NCI-H446 treated with DMSO at 0.1 percent for 48 hours (cell line): ENCODE data around the gene PNPLA6.

Source experiments
- DNase-seq: peaks from one replicate; lab custom pipeline; 2025; lab: John Stamatoyannopoulos, UW

PNPLA6 gene

GRCh38 chr19:7515645-7516151 is 19.8 kb upstream of the PNPLA6 start, which contains the start of gene ZNF358:
Gene ZNF358, plus strand, starts transcription at chr19:7516103. Its CDS starts 3,140 bp downstream, at chr19:7519243.
- DNase-seq, result peak; percentile 61

- no peak for DNase-seq
Observed at GRCh38 chr19:7516333-7516732, 19.2 kb upstream of the PNPLA6 start.

- no peak for DNase-seq
Observed at GRCh38 chr19:7516878-7517277, 18.6 kb upstream of the PNPLA6 start.

GRCh38 chr19:7519361-7520130 is 16.0 kb upstream of the PNPLA6 start:
- DNase-seq, result no peak

GRCh38 chr19:7520131-7521051 is 15.1 kb upstream of the PNPLA6 start:
- DNase-seq, result no peak

- DNase-seq, result no peak
Observed at GRCh38 chr19:7521551-7522071, 13.9 kb upstream of the PNPLA6 start.

- DNase-seq, result peak; percentile 91
Observed at GRCh38 chr19:7522072-7522922, 13.2 kb upstream of the PNPLA6 start, which contains the start of gene MCOLN1. Gene MCOLN1, plus strand, starts transcription at chr19:7522624. Its CDS starts 127 bp downstream, at chr19:7522751.

GRCh38 chr19:7522923-7523667 is 12.4 kb upstream of the PNPLA6 start:
- no peak for DNase-seq

- no peak for DNase-seq
Observed at GRCh38 chr19:7524523-7524922, 11.0 kb upstream of the PNPLA6 start.

GRCh38 chr19:7524992-7525739 is 10.4 kb upstream of the PNPLA6 start:
- DNase-seq, result no peak

GRCh38 chr19:7526059-7526929 is 9.2 kb upstream of the PNPLA6 start:
- DNase-seq, result no peak

GRCh38 chr19:7527516-7528191 is 7.9 kb upstream of the PNPLA6 start:
- no peak for DNase-seq

- DNase-seq, result no peak
Observed at GRCh38 chr19:7528192-7528519, 7.4 kb upstream of the PNPLA6 start.

- DNase-seq, result no peak
Observed at GRCh38 chr19:7528522-7529245, 6.8 kb upstream of the PNPLA6 start.

- no peak for DNase-seq
Observed at GRCh38 chr19:7529246-7529600, 6.3 kb upstream of the PNPLA6 start.

GRCh38 chr19:7529610-7530490 is 5.7 kb upstream of the PNPLA6 start:
- DNase-seq, result no peak
